Large intestine (tissue), 3 donors: ENCODE results near the gene DDX41. TPM values are rescaled to one million over a fixed set of nuclear protein-coding genes. Genes with fewer than 3 reads are reported as not detected.

ENCODE experiments used
- DNase-seq, 2 donors: peaks; one replicate each; pipeline versions ENCODE4 v3.0.0 to v3.0.0-alpha.2; 2013
- H3K27ac ChIP-seq: one replicate; pipeline ENCODE4 v1.5.1; 2013; ENCODE audit warnings: low read length
- H3K27me3 ChIP-seq: 2 replicates; pipeline ENCODE4 v1.6.1; 2013; ENCODE audit warnings: low read length; ENCODE audit not compliant: control insufficient read depth, insufficient read depth
- H3K36me3 ChIP-seq: 2 replicates; pipeline ENCODE4 v1.6.1; 2013; ENCODE audit warnings: low read length; ENCODE audit not compliant: control insufficient read depth, insufficient read depth
- H3K4me1 ChIP-seq: one replicate; pipeline ENCODE4 v1.6.1; 2013; ENCODE audit warnings: low read length; ENCODE audit not compliant: control insufficient read depth, insufficient read depth
- H3K4me3 ChIP-seq: one replicate; pipeline ENCODE4 v1.5.1; 2013; ENCODE audit warnings: low read length
- H3K9me3 ChIP-seq: one replicate; pipeline ENCODE4 v1.6.1; 2013; ENCODE audit warnings: mild to moderate bottlenecking, low read depth, low read length, moderate library complexity; ENCODE audit not compliant: control insufficient read depth
- WGBS: methylation state at CpG from one replicate; pipeline ENCODE4 v1.1.5; 2013; ENCODE audit warnings: low lambda C conversion rate; ENCODE audit not compliant: insufficient coverage; 5-methylcytosine and 5-hydroxymethylcytosine counted together
- polyA plus RNA-seq: library from polyadenylated mRNA; unstranded; fragments of 120-200 nt; gene quantifications from one replicate; pipeline ENCODE4 v1.2.1, GENCODE V29; 2013

DDX41 gene
- polyA plus RNA-seq, 1 donor = 94.2 TPM

DNA sequence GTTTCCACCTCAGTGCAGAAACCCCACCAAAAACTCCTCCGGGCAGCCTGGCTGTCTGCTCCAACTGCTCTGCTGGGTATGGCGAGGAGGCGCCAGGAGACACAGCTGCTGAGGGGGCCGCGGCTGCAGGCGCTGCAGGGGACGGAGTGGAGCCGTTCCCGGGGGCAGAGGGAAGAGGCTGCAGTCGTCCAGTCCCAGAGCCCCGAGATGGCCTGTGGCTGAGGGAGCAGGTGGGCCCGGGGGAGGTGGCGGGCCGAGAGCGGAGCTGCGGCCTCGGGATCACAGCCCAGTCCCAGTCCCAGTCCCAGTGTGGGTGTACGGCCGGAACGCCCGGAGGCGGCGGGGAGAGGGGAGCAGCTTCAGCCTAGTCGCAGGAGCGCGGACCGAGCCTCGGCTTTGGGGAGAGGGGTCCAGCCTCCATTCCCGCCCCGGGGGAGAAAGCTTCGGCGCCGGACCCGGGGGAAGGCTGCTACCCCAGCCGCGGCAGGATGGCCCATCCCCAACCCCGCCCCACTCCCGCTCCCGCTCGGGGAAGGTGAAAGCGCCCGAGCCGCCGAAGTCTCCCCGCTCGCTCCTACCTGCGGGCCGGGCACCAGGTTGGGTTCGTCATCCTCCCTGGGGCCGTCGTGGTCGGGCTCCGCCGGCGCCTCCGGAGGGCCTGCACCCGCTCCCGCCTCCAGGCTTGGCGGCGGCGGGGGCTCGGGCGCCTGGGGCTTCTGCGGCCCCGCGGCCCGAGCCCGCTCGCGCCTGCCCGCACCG lies 37.1 kb upstream of the DDX41 start:
- Histone ChIP-seq H3K4me3 (peak overlapping the region; percentile 84), H3K4me1 (peaks cover 11% of the 10 kb centered on the region), H3K27ac (peak overlapping the region; percentile 51), H3K27me3 (no peaks in the 10 kb centered on the region), H3K9me3 (no peaks in the 10 kb centered on the region), H3K36me3 (peaks cover 17% of the 10 kb centered on the region)
- no CpG with 5 or more reads among the region's 72 CpGs for WGBS
- DNase-seq = peak in 1 of 2 donors; percentile 60

DNA sequence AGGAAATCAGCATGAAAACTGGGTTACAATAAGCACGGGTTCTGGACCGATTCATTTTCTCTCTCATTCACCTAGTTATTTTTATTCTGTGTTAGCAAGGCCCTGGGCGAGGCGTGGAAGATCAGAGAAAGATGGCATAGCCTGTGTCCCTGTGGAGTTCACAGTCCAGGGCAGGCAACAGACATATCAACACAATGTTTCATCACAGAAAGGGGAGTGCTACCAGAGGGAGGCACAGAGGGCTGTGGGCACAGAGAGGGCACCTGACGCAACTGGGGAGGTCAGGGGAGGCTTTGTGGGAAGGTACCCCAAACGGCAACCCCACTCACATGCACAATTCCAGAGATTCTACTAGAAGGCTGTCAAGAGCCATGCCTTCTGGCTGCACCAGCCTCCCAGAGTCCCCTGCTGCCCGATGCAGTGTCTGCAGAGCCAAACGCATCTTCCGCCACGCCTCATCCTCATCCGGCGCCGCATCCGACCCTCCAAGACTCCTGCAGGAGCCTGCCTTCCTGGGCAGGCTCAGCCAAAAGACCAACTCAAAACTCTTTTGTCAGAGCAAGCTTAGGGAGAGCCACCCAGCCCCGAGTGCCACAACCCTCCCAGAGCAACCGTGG lies 36.2 kb upstream of the DDX41 start:
- peaks cover 11% of the 10 kb centered on the region for H3K4me1 ChIP-seq
- peak in 1 of 2 donors; percentile 23 for DNase-seq
- H3K9me3 ChIP-seq = no peaks in the 10 kb centered on the region
- peak overlapping the region; percentile 51 for H3K27ac ChIP-seq
- peak overlapping the region; percentile 84 for H3K4me3 ChIP-seq
- H3K27me3 ChIP-seq = no peaks in the 10 kb centered on the region
- H3K36me3 ChIP-seq = peaks cover 17% of the 10 kb centered on the region
- no CpG with 5 or more reads among the region's 16 CpGs for WGBS

DNA sequence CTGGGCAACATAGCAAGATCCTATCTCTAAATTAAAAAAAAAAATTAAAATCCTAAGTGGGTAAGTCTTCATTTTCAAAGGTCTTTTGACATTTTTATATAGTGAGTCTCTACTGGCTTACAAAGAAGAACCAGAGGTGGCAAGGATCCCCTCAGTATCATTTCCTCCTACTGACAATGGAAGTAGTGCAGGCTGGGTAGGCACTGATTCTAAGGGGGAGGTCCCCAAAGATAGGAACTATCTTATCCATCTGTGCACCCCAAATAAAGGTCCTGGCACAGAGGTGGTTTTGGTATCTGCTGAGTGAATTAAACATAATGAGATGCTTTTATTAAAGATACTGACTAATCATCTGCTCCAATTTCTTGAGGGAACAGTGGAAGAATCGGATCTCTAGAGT lies 33.4 kb upstream of the DDX41 start:
- Histone ChIP-seq H3K27me3 (no peaks in the 10 kb centered on the region), H3K4me1 (peaks cover 8% of the 10 kb centered on the region), H3K27ac (no peak overlapping the region), H3K4me3 (no peak overlapping the region), H3K36me3 (peaks cover 17% of the 10 kb centered on the region), H3K9me3 (no peaks in the 10 kb centered on the region)
- DNase-seq = no peak
- no CpG with 5 or more reads among the region's 1 CpG for WGBS

DNA sequence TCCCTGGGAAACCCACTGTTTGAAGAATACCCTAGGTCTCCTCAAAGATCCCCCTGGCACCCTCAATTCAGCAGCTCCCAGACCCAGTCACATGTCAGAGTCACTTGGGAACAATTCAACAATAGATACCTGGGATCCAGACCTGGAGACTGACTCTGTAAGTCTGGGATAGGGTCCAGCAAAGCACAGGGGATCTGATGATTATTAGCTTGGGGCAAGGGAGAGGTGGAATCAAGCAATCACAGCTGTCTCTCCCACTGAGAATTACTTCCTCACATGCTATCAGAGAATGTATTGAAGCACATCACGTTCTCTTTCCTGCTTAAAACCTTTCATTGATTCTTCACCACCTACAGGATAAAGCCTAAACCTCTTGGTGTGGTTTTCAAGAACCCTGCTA lies 31.7 kb upstream of the DDX41 start:
- Histone ChIP-seq H3K27me3 (no peaks in the 10 kb centered on the region), H3K4me1 (peaks cover 8% of the 10 kb centered on the region), H3K27ac (no peak overlapping the region), H3K4me3 (no peak overlapping the region), H3K9me3 (no peaks in the 10 kb centered on the region), H3K36me3 (peaks cover 17% of the 10 kb centered on the region)
- no peak for DNase-seq
- WGBS = no CpG with 5 or more reads among the region's 1 CpG

DNA sequence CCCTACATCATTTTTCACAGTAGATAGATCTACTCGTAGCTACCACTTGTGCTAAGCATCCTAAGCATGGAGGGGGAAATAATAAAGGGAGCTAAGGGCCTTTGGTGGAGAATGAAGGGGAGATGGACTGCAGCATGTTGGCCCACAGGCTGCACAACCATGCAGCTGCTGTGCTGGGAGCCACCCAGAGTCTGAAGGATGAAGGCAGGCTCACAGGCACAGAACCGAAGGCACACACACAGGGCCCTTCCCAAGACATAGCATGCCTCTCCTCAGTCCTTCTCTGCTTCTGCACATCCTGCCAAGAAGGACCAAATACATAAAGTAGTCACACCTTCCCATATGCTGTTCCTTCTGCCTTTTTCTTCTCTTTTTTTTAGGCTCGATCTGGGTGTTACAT lies 31.0 kb upstream of the DDX41 start:
- no CpG with 5 or more reads among the region's 3 CpGs for WGBS
- peaks cover 1% of the 10 kb centered on the region for H3K4me1 ChIP-seq
- no peak for DNase-seq
- H3K27ac ChIP-seq = no peak overlapping the region
- no peaks in the 10 kb centered on the region for H3K27me3 ChIP-seq
- no peak overlapping the region for H3K4me3 ChIP-seq
- no peaks in the 10 kb centered on the region for H3K9me3 ChIP-seq
- peaks cover 17% of the 10 kb centered on the region for H3K36me3 ChIP-seq

DNA sequence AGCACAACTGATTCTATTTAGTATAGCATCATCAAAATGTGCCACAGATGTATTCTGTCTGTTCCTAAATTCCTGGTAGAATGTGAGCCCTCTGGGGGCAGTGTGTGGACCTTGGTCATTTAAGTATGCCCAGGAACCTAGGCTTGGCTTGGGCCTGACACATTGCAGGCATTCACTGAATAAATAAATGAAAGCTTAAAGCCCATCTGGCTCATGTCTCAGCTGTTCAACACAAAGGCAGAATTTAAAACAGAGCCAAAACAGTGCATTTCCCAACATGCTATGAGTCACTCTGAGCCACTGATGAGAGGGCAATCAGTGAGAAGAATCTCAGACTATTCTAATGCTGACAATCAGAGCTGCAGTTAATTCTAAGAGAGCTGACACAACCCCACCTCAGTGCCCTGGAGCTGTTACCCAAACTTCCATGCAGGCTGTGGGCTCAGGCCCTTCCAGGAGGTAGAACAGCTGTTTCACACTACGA lies 29.5 kb upstream of the DDX41 start:
- Histone ChIP-seq H3K9me3 (no peaks in the 10 kb centered on the region), H3K36me3 (peaks cover 13% of the 10 kb centered on the region), H3K4me1 (no peaks in the 10 kb centered on the region), H3K27ac (no peak overlapping the region), H3K4me3 (no peak overlapping the region), H3K27me3 (no peaks in the 10 kb centered on the region)
- WGBS = no CpG with 5 or more reads among the region's 1 CpG
- no peak for DNase-seq

DNA sequence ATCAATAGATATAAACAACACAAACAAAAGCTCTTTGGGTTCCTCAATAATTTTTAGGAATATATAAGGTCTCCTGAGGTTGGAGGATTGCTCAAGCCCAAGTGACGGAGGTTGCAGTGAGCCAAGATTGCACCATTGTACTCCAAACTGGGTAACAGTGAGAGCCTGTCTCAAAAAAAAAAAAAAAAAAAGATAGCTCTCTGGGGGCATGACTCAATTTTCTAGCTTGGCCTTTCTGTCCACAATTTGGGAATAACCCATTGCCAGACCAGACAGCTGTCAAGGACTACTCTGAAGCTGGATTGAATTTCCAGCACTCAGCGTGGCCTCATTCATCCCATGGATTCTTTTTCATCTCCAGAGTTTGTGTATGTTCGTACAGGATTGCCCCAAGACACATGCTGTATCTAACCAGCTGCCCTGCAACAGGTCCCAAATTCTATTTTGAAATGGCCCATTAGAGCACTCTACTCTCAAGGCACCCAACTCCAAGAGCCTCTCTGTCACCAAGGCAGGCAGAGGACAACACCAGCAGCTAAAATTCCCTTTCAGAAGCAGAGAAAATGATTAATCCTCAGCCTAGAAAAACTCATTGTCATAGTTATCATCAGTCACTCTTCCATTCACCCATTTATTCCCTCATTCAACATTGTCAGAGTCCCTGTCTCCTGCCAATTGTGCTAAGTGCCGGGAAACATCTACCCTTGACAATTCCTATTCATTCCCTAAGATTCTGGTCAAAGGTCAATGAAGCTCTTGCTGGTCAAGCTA lies 28.9 kb upstream of the DDX41 start:
- H3K9me3 ChIP-seq = no peaks in the 10 kb centered on the region

DNA sequence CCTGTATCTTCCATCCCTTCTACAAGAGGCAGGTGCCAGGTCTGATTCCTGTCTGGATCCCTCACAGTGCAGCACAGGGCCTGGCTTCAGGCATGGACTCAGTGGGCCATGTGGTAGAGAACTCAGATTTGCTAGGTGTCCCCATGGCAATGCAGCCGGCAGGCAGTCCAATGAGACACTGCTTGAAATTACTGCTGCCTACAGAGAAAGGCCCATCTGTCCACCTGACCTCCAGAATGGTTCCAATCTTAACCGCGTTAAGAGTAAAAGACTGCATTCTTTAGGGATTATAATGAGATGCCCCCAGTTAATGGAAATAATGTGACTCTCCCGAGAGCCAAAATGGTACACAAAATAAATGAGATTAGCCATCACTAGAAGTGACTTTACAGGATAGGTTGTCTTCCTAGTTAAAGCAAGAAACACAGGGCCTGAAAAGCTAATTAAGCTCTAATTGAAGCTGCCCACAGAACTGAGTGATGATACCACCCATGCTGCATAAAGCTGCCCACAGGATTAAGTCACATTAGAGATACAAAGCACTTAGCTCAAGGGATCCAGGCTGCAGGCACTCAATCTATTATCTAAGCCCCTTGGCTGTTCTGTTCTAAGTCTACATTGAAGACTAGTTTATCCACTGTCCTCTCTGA lies 26.2 kb upstream of the DDX41 start:
- Histone ChIP-seq H3K36me3 (peaks cover 17% of the 10 kb centered on the region), H3K4me3 (no peak overlapping the region), H3K27me3 (no peaks in the 10 kb centered on the region), H3K27ac (no peak overlapping the region), H3K9me3 (no peaks in the 10 kb centered on the region), H3K4me1 (no peaks in the 10 kb centered on the region)
- 80% methylated on average over 1 of the region's 4 CpGs for WGBS
- no peak for DNase-seq

More for the DNA sequence above, 28.9 kb upstream of the DDX41 start:
- no CpG with 5 or more reads among the region's 4 CpGs for WGBS
- H3K4me1 ChIP-seq = no peaks in the 10 kb centered on the region
- no peaks in the 10 kb centered on the region for H3K27me3 ChIP-seq
- peaks cover 11% of the 10 kb centered on the region for H3K36me3 ChIP-seq
- no peak overlapping the region for H3K27ac ChIP-seq
- no peak overlapping the region for H3K4me3 ChIP-seq
- DNase-seq = no peak

DNA sequence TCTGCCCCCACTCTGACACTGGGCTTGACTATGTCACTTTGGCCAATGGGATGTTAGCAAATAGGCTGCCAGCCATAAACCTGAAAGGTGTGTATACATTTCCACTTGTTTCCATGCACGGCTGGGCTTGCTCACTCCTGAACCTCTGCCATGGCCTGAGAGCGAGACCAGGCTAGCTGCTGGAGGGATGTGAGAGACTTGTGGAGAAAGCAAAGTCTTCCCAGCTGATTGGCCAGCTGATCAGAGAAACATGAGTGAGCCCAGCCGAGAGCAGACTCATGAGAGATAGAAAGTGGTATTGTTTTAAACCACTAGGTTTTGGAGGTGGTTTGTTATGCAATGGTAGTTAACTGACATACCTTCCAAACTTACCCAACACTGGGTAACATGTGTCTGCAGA lies 23.7 kb upstream of the DDX41 start:
- Histone ChIP-seq H3K9me3 (no peaks in the 10 kb centered on the region), H3K27me3 (no peaks in the 10 kb centered on the region), H3K4me1 (no peaks in the 10 kb centered on the region), H3K4me3 (no peak overlapping the region), H3K36me3 (peaks cover 38% of the 10 kb centered on the region), H3K27ac (no peak overlapping the region)
- WGBS = no CpG with 5 or more reads among the region's 3 CpGs
- DNase-seq = no peak

DNA sequence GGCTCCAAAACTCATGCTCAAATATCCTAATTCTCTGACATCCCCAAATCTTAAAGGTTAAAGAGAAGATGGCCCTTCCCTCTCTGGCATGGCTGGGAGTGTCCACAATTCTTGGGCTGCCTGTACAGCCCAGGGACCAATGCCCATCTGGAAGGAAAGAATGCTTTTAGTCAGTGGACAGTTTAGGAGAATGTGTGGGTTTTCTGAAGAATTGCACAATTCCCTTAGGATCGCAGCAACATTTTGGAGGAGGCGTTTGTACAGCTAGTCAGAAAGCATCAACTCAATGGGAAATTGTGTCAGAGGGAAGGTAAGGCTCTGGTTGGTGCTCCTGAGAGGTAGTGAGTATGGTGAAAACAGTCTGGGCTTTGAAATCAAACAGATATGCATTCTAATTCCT lies 22.6 kb upstream of the DDX41 start:
- H3K9me3 ChIP-seq = no peaks in the 10 kb centered on the region
- H3K4me3 ChIP-seq = no peak overlapping the region
- no peak for DNase-seq
- H3K36me3 ChIP-seq = peaks cover 45% of the 10 kb centered on the region
- WGBS = 93% methylated on average over 2 of the region's 2 CpGs
- no peaks in the 10 kb centered on the region for H3K4me1 ChIP-seq
- H3K27me3 ChIP-seq = no peaks in the 10 kb centered on the region
- H3K27ac ChIP-seq = no peak overlapping the region
